ENCODE data around the gene FAIM2.
A peak's percentile ranks its signal among the peaks of the same experiment; 100 is the strongest.
"Not testable (repeated sequence)": the region's sequence is repeated elsewhere in the genome, so short reads cannot be mapped to it uniquely, and the experiment has no call there.

FAIM2 gene

GRCh38 chr12:49860921-49861320 lies 42.8 kb downstream of the FAIM2 start:
- not testable (repeated sequence) for DNase-seq

- not testable (repeated sequence) for DNase-seq
Observed at GRCh38 chr12:49855890-49856289, 47.8 kb downstream of the FAIM2 start.

- no peak for DNase-seq
Observed at GRCh38 chr12:49854976-49855375, 48.7 kb downstream of the FAIM2 start.

- DNase-seq, result no peak
Observed at GRCh38 chr12:49853671-49854070, 50.0 kb downstream of the FAIM2 start.

- DNase-seq, result no peak
Observed at GRCh38 chr12:49847161-49847560, 56.5 kb downstream of the FAIM2 start.

- no peak for DNase-seq
Observed at GRCh38 chr12:49846032-49846431, 57.7 kb downstream of the FAIM2 start.

GRCh38 chr12:49843876-49844437 lies 59.7 kb downstream of the FAIM2 start:
- no peak for DNase-seq

GRCh38 chr12:49843411-49843810 lies 60.3 kb downstream of the FAIM2 start:
- no peak for DNase-seq

GRCh38 chr12:49842519-49843352 lies 61.0 kb downstream of the FAIM2 start, which contains the start of gene BCDIN3D:
BCDIN3D (minus strand) TSS chr12:49843106; CDS start chr12:49843087, 19 bp downstream.
- DNase-seq, result peak; percentile 81

GRCh38 chr12:49838973-49839633 lies 64.6 kb downstream of the FAIM2 start:
- DNase-seq, result no peak

GRCh38 chr12:49832836-49833421 lies 70.8 kb downstream of the FAIM2 start:
- DNase-seq, result no peak

GRCh38 chr12:49831717-49832116 lies 72.0 kb downstream of the FAIM2 start:
- DNase-seq, result no peak

- DNase-seq, result peak; percentile 76
Observed at GRCh38 chr12:49828133-49829091, 75.3 kb downstream of the FAIM2 start, which contains the start of gene NCKAP5L. NCKAP5L (minus strand) TSS chr12:49828413; CDS start chr12:49804044, 24,369 bp downstream.

GRCh38 chr12:49827401-49828099 lies 76.2 kb downstream of the FAIM2 start:
- peak; percentile 12 for DNase-seq

GRCh38 chr12:49827051-49827400 lies 76.7 kb downstream of the FAIM2 start:
- no peak for DNase-seq

GRCh38 chr12:49825971-49826421 lies 77.7 kb downstream of the FAIM2 start:
- DNase-seq, result no peak

- DNase-seq, result no peak
Observed at GRCh38 chr12:49825360-49825970, 78.2 kb downstream of the FAIM2 start.

- no peak for DNase-seq
Observed at GRCh38 chr12:49824895-49825294, 78.8 kb downstream of the FAIM2 start.

GRCh38 chr12:49824416-49824815 lies 79.3 kb downstream of the FAIM2 start:
- DNase-seq, result no peak

GRCh38 chr12:49823951-49824350 lies 79.7 kb downstream of the FAIM2 start:
- DNase-seq, result no peak

GRCh38 chr12:49823350-49823749 lies 80.3 kb downstream of the FAIM2 start:
- no peak for DNase-seq

Measured in NCI-H1092 (cell line).